ENCODE data around the gene KIF1B.

GRCh38 chr1:10278880-10279279 is 68.5 kb downstream of the KIF1B start:
- no peak for TF ChIP-seq CTCF (IDR thresholded peaks at IDR 0.05)
- no peak for TF ChIP-seq EP300 (IDR thresholded peaks at IDR 0.05)
- TF ChIP-seq POLR2A (IDR thresholded peaks at IDR 0.05): no peak

Measured in upper lobe of left lung (tissue), 4 donors.